C4-2B (cell line): ENCODE results near the gene PARD3.

Experiments used
- H3K27ac ChIP-seq: fragments of 450-650 bp; 2 replicates; pipeline ENCODE4 v1.5.1; 2017
- CTCF ChIP-seq: fragments of 450-650 bp; conservative IDR thresholded peaks from 2 replicates; pipeline ENCODE4 v1.5.1; 2017; ENCODE audit warnings: mild to moderate bottlenecking
- ZFX ChIP-seq: fragments of 450-650 bp; IDR thresholded peaks from 2 replicates; pipeline ENCODE4 v1.6.1; 2017

Gene PARD3

GRCh38 chr10:34192646-34193045 is 622.5 kb downstream of the PARD3 start:
- H3K27ac ChIP-seq, result no peak overlapping the region
- TF ChIP-seq ZFX (no peak), CTCF (no peak)

- no peak overlapping the region for H3K27ac ChIP-seq
- TF ChIP-seq ZFX, result no peak
- no peak for TF ChIP-seq CTCF
Observed at GRCh38 chr10:34191406-34191805, 623.7 kb downstream of the PARD3 start.

GRCh38 chr10:34190580-34190979 is 624.5 kb downstream of the PARD3 start:
- TF ChIP-seq CTCF (no peak), ZFX (no peak)
- H3K27ac ChIP-seq, result no peak overlapping the region

- TF ChIP-seq ZFX (no peak), CTCF (no peak)
- H3K27ac ChIP-seq, result no peak overlapping the region
Observed at GRCh38 chr10:34189830-34190229, 625.3 kb downstream of the PARD3 start.

GRCh38 chr10:34188221-34188620 is 626.9 kb downstream of the PARD3 start:
- TF ChIP-seq ZFX, result no peak
- TF ChIP-seq CTCF, result no peak
- H3K27ac ChIP-seq, result no peak overlapping the region

- TF ChIP-seq ZFX, result no peak
- TF ChIP-seq CTCF, result no peak
- no peak overlapping the region for H3K27ac ChIP-seq
Observed at GRCh38 chr10:34187201-34187600, 627.9 kb downstream of the PARD3 start.

- H3K27ac ChIP-seq, result no peak overlapping the region
- TF ChIP-seq CTCF, result no peak
- no peak for TF ChIP-seq ZFX
Observed at GRCh38 chr10:34186745-34187144, 628.4 kb downstream of the PARD3 start.
